ENCODE measurements around the gene EHMT1.

The EHMT1 gene

GRCh38 chr9:137801023-137801319 lies 182.2 kb downstream of the EHMT1 start:
- no peak for TF ChIP-seq EZH2phosphoT487 (IDR thresholded peaks at IDR 0.05; ENCODE audit: borderline replicate concordance)
- no peak for TF ChIP-seq CTCF (conservative IDR thresholded peaks at IDR 0.05; ENCODE audit: low read length)
- peaks cover 25% of the 10 kb centered on the region; the same call in 1 of the 2 replicates for H3K36me3 ChIP-seq (ENCODE audit: insufficient read depth, low read length)

GRCh38 chr9:137802021-137802420 lies 183.2 kb downstream of the EHMT1 start:
- Histone ChIP-seq H3K9ac (ENCODE audit: low read depth, low read length, poor library complexity, severe bottlenecking) (no peak overlapping the region), H3K4me2 (ENCODE audit: low read depth, low read length, poor library complexity, severe bottlenecking) (no peak overlapping the region), H3K9me3 (ENCODE audit: insufficient read depth, low read depth, low read length) (no peaks in the 10 kb centered on the region), H3K79me2 (ENCODE audit: insufficient read depth, low read length) (no peaks in the 10 kb centered on the region), H3K4me3 (ENCODE audit: low read length, poor library complexity, severe bottlenecking) (no peak overlapping the region), H3F3A (ENCODE audit: low read depth) (no peaks in the 10 kb centered on the region), H4K20me1 (ENCODE audit: insufficient read depth, low read length, poor library complexity, severe bottlenecking) (no peaks in the 10 kb centered on the region), H2AFZ (ENCODE audit: low read length) (no peak overlapping the region), H3K4me1 (ENCODE audit: insufficient read depth, low read length, poor library complexity, severe bottlenecking) (no peaks in the 10 kb centered on the region), H3K36me3 (ENCODE audit: insufficient read depth, low read length) (peaks cover 25% of the 10 kb centered on the region; the same call in 1 of the 2 replicates), H3K27me3 (ENCODE audit: insufficient read depth, low read length, poor library complexity, severe bottlenecking) (no peaks in the 10 kb centered on the region), H3K9me2 (replicated peaks; ENCODE audit: low read depth, low read length) (no peaks in the 10 kb centered on the region)
- TF ChIP-seq CTCF (conservative IDR thresholded peaks at IDR 0.05; ENCODE audit: low read length) (no peak), EZH2phosphoT487 (IDR thresholded peaks at IDR 0.05; ENCODE audit: borderline replicate concordance) (no peak)

More at GRCh38 chr9:137801023-137801319, 182.2 kb downstream of the EHMT1 start:
- H3K4me2 ChIP-seq (ENCODE audit: low read depth, low read length, poor library complexity, severe bottlenecking) = no peak overlapping the region
- H4K20me1 ChIP-seq (ENCODE audit: insufficient read depth, low read length, poor library complexity, severe bottlenecking) = no peaks in the 10 kb centered on the region
- no peaks in the 10 kb centered on the region for H3K9me3 ChIP-seq (ENCODE audit: insufficient read depth, low read depth, low read length)
- H3K9ac ChIP-seq (ENCODE audit: low read depth, low read length, poor library complexity, severe bottlenecking) = no peak overlapping the region
- no peak overlapping the region for H2AFZ ChIP-seq (ENCODE audit: low read length)
- no peaks in the 10 kb centered on the region for H3K79me2 ChIP-seq (ENCODE audit: insufficient read depth, low read length)
- no peaks in the 10 kb centered on the region for H3K27me3 ChIP-seq (ENCODE audit: insufficient read depth, low read length, poor library complexity, severe bottlenecking)
- H3K9me2 ChIP-seq (replicated peaks; ENCODE audit: low read depth, low read length) = no peaks in the 10 kb centered on the region
- H3K4me3 ChIP-seq (ENCODE audit: low read length, poor library complexity, severe bottlenecking) = no peak overlapping the region
- H3K4me1 ChIP-seq (ENCODE audit: insufficient read depth, low read length, poor library complexity, severe bottlenecking) = no peaks in the 10 kb centered on the region
- H3F3A ChIP-seq (ENCODE audit: low read depth) = no peaks in the 10 kb centered on the region

GRCh38 chr9:137802521-137803243 lies 183.9 kb downstream of the EHMT1 start:
- no peak for TF ChIP-seq CTCF (conservative IDR thresholded peaks at IDR 0.05; ENCODE audit: low read length)
- no peak for TF ChIP-seq EZH2phosphoT487 (IDR thresholded peaks at IDR 0.05; ENCODE audit: borderline replicate concordance)
- Histone ChIP-seq H3K4me2 (ENCODE audit: low read depth, low read length, poor library complexity, severe bottlenecking) (no peak overlapping the region), H3K9me2 (replicated peaks; ENCODE audit: low read depth, low read length) (no peaks in the 10 kb centered on the region), H3K36me3 (ENCODE audit: insufficient read depth, low read length) (peaks cover 25% of the 10 kb centered on the region; the same call in 1 of the 2 replicates), H3K4me3 (ENCODE audit: low read length, poor library complexity, severe bottlenecking) (no peak overlapping the region), H3K4me1 (ENCODE audit: insufficient read depth, low read length, poor library complexity, severe bottlenecking) (no peaks in the 10 kb centered on the region), H4K20me1 (ENCODE audit: insufficient read depth, low read length, poor library complexity, severe bottlenecking) (no peaks in the 10 kb centered on the region), H3F3A (ENCODE audit: low read depth) (no peaks in the 10 kb centered on the region), H3K27me3 (ENCODE audit: insufficient read depth, low read length, poor library complexity, severe bottlenecking) (no peaks in the 10 kb centered on the region), H3K9me3 (ENCODE audit: insufficient read depth, low read depth, low read length) (no peaks in the 10 kb centered on the region), H3K9ac (ENCODE audit: low read depth, low read length, poor library complexity, severe bottlenecking) (no peak overlapping the region), H2AFZ (ENCODE audit: low read length) (no peak overlapping the region), H3K79me2 (ENCODE audit: insufficient read depth, low read length) (no peaks in the 10 kb centered on the region)

Measured in Loucy (cell line).